GM21737 (cell line): ENCODE measurements around the gene ZCRB1.
A peak's percentile ranks its signal among the peaks of the same experiment; 100 is the strongest.
"Not testable (repeated sequence)": the region's sequence is repeated elsewhere in the genome, so short reads cannot be mapped to it uniquely, and the experiment has no call there.

Source experiments
- ATAC-seq: cut with Tn5 transposase; IDR thresholded peaks from one replicate; pipeline ENCODE4 v1.9.1; 2021; ENCODE audit warnings: mild to moderate bottlenecking, moderate library complexity; ENCODE audit not compliant: unreplicated experiment

ZCRB1 gene

GRCh38 chr12:42332301-42333285 is 6.7 kb upstream of the ZCRB1 start:
- peak; percentile 61 for ATAC-seq

GRCh38 chr12:42330097-42330496 is 4.2 kb upstream of the ZCRB1 start:
- ATAC-seq: not testable (repeated sequence)

- ATAC-seq: no peak
Observed at GRCh38 chr12:42327227-42327590, 1.3 kb upstream of the ZCRB1 start.

- ATAC-seq: peak; percentile 23
Observed at GRCh38 chr12:42326541-42327226, 790 bp upstream of the ZCRB1 start.

- ATAC-seq: no peak
Observed at GRCh38 chr12:42325326-42325652, 605 bp downstream of the ZCRB1 start.

GRCh38 chr12:42323856-42324255 is 2.0 kb downstream of the ZCRB1 start:
- no peak for ATAC-seq

- ATAC-seq: no peak
Observed at GRCh38 chr12:42322567-42322966, 3.3 kb downstream of the ZCRB1 start.

- no peak for ATAC-seq
Observed at GRCh38 chr12:42320796-42321195, 5.1 kb downstream of the ZCRB1 start.

GRCh38 chr12:42315108-42315507 is 10.8 kb downstream of the ZCRB1 start:
- ATAC-seq: no peak

GRCh38 chr12:42309996-42310395 is 15.9 kb downstream of the ZCRB1 start:
- ATAC-seq: no peak

- no peak for ATAC-seq
Observed at GRCh38 chr12:42308390-42308789, 17.5 kb downstream of the ZCRB1 start.

GRCh38 chr12:42306297-42306696 is 19.6 kb downstream of the ZCRB1 start:
- no peak for ATAC-seq

- peak; percentile 82 for ATAC-seq
Observed at GRCh38 chr12:42299392-42300308, 26.2 kb downstream of the ZCRB1 start.

GRCh38 chr12:42298887-42299286 is 27.0 kb downstream of the ZCRB1 start:
- no peak for ATAC-seq

- no peak for ATAC-seq
Observed at GRCh38 chr12:42296503-42297109, 29.3 kb downstream of the ZCRB1 start.

- no peak for ATAC-seq
Observed at GRCh38 chr12:42291680-42292079, 34.2 kb downstream of the ZCRB1 start.

GRCh38 chr12:42288544-42288943 is 37.4 kb downstream of the ZCRB1 start:
- ATAC-seq: no peak

GRCh38 chr12:42286741-42287140 is 39.2 kb downstream of the ZCRB1 start:
- no peak for ATAC-seq

- no peak for ATAC-seq
Observed at GRCh38 chr12:42285431-42285830, 40.5 kb downstream of the ZCRB1 start.

GRCh38 chr12:42284876-42285275 is 41.0 kb downstream of the ZCRB1 start:
- no peak for ATAC-seq

GRCh38 chr12:42284157-42284556 is 41.7 kb downstream of the ZCRB1 start:
- no peak for ATAC-seq
